Uterus (tissue), 2 donors: ENCODE data around the gene ACTR3C.

Experiments used
- CTCF ChIP-seq, 4 experiments: fragments of 200-600 bp in 2 of 4; fragments of 450-650 bp in 2 of 4; sonication (generic) in 2 of 4; IDR thresholded peaks; one replicate each; pipeline ENCODE4 v1.5.1; 2016 to 2019; ENCODE audit warnings: antibody characterized with exemption in 4 of 4, mild to moderate bottlenecking in 2 of 4, moderate library complexity in 1 of 4
- POLR2A ChIP-seq, 2 donors: fragments of 450-650 bp; IDR thresholded peaks; one replicate each; pipeline ENCODE4 v1.6.1; 2016; ENCODE audit warnings: antibody characterized with exemption in 2 of 2, mild to moderate bottlenecking in 1 of 2, moderate library complexity in 1 of 2

DNA sequence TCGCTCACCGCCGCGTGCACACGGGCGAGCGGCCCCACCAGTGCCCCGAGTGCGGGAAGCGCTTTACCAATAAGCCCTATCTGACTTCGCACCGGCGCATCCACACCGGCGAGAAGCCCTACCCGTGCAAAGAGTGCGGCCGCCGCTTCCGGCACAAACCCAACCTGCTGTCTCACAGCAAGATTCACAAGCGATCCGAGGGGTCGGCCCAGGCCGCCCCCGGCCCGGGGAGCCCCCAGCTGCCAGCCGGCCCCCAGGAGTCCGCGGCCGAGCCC is 48.6 kb upstream of the ACTR3C start:
- TF ChIP-seq CTCF (IDR thresholded peaks at IDR 0.05) (no peak), POLR2A (IDR thresholded peaks at IDR 0.05) (no peak)
